ENCODE results near the gene PPP6C. TPM values are rescaled to one million over a fixed set of nuclear protein-coding genes. Genes with fewer than 3 reads are reported as not detected.
"Not testable (repeated sequence)": the region's sequence is repeated elsewhere in the genome, so short reads cannot be mapped to it uniquely, and the experiment has no call there.

Gene PPP6C
- total RNA-seq (2021): 50.8 and 51.7 TPM in 2 replicates
- Bru-seq, nascent RNA: percentile 84 among the genes with signal in this experiment
- BruChase-seq, experiment 1, labeled RNA remaining after a 2-hour chase: percentile 85 among the genes with signal in this experiment
- percentile 92 among the genes with signal in this experiment for BruChase-seq, experiment 2, labeled RNA remaining after a 6-hour chase
- long read RNA-seq, full-length matches to known transcripts: 52 of 58 reads
- long read RNA-seq, partial matches to known transcripts: 1 of 58 reads
- long read RNA-seq, other reads (novel, unspliced or antisense): 5 of 58 reads

DNA sequence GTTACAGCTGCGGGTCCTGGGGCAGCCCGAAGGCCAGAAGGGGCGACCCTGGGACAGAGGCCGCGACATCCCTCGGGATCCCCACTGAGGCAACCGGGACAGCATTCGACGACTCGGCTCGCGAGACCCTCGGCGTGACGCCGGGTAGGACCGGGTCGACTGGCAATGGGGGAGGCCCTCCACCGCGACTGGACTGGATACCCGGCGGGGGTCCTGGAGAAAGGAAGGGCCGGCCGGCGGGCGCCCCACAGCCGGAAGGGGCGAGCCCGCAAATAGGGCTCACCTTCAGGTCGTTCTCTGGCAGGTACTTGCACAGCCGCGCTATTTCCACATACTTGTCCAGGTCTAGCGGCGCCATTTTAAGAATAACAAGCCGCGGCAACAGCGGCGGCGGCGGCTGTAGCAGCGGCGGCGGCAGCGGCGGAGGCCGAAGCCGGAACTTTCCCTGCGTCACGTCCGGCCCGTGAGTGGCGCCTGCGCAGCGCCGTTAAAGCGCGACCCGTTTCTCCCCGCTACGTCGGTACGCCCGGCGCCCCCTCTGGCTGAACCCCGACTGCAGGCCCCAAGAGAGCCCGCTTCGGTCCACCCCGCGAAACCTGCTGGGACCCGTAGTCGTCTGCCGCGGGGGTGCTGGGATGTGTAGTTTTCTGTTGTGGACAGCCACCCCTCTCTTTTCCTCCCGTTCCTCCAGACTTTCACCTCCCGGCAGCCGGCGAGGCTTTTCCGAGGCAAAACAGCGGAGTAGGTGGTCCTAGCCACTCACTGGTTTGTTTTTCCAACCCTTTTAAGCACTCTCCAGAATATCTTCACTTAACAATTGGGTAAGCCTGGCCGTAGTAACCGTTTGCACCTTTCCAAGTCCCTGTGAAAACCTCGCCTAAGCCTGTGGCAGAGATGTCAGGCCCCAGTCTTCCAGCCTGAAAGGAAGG is at the start of gene PPP6C:
Gene PPP6C (minus strand): TSS at position 443 of the 929 bp plus-strand sequence. CDS start 85 bp downstream, at position 358.
- ChIA-PET POLR2A (ENCODE audit: low non-redundant PET) (interaction anchor here (0.5 kb wide), 1 partner anchor 19 kb away, joined by 3 read pairs; no protein-coding TSS in a partner anchor), CTCF (no interaction called here)
- no TSS peak for BruUV-seq (replicated peaks)
- no peaks in the 10 kb centered on the region for H3K27me3 ChIP-seq (replicated peaks; ENCODE audit: insufficient read depth, low read depth, low read length, poor library complexity)
- H3K9me3 ChIP-seq (ENCODE audit: low read depth, low read length, poor library complexity, severe bottlenecking): no peaks in the 10 kb centered on the region
- TF ChIP-seq, protein P1, sequence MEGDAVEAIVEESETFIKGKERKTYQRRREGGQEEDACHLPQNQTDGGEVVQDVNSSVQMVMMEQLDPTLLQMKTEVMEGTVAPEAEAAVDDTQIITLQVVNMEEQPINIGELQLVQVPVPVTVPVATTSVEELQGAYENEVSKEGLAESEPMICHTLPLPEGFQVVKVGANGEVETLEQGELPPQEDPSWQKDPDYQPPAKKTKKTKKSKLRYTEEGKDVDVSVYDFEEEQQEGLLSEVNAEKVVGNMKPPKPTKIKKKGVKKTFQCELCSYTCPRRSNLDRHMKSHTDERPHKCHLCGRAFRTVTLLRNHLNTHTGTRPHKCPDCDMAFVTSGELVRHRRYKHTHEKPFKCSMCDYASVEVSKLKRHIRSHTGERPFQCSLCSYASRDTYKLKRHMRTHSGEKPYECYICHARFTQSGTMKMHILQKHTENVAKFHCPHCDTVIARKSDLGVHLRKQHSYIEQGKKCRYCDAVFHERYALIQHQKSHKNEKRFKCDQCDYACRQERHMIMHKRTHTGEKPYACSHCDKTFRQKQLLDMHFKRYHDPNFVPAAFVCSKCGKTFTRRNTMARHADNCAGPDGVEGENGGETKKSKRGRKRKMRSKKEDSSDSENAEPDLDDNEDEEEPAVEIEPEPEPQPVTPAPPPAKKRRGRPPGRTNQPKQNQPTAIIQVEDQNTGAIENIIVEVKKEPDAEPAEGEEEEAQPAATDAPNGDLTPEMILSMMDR (conservative IDR thresholded peaks at IDR 0.05; ENCODE audit: low read depth, low read length): peak; percentile 82
- TF ChIP-seq EZH2 (IDR thresholded peaks at IDR 0.05; ENCODE audit: borderline replicate concordance, low read depth, low read length, poor library complexity, severe bottlenecking): no peak
- intact Hi-C loops (cut with micrococcal nuclease; ENCODE audit: unreplicated experiment): loop anchor here (1.0 to 2.0 kb wide), 2 partner anchors 11 to 47 kb away; partner anchors contain the start of genes RABEPK and SCAI
- H3K4me1 ChIP-seq (ENCODE audit: insufficient read depth, low read length, poor library complexity, severe bottlenecking): peaks cover 14% of the 10 kb centered on the region
- peak; percentile 99 for DNase-seq (ENCODE audit: low spot score)
- H3K4me3 ChIP-seq (ENCODE audit: low read depth, low read length, poor library complexity, severe bottlenecking): peak within 1 kb of the TSS; percentile 99
- peak within 1 kb of the TSS; percentile 97 for H3K27ac ChIP-seq (ENCODE audit: low read depth, low read length, poor library complexity, severe bottlenecking)
- no peaks in the 10 kb centered on the region for H3K36me3 ChIP-seq (ENCODE audit: insufficient read depth, low read length, poor library complexity, severe bottlenecking)

DNA sequence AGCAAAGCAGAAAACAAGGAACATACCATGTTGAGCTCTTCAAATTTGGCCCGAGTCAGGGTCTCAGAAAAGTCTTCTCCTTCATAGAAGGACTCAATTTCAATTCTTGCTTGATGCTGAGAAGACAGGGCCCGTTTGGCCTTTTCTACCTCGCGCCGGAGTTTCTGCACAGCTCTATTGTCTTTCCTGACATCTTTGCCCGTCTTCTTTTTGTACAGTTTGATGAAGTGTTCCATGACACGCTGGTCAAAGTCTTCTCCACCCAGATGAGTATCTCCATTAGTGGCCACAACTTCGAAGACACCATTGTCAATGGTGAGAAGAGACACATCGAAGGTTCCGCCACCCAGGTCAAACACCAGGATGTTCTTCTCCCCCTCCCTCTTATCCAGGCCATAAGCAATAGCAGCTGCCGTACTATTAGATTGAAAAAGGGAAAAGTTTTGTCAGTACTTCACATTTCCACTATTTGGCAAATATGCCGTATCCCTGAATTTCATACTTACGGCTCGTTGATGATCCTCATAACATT is 49.4 kb upstream of the PPP6C start:
- intact Hi-C loops (cut with micrococcal nuclease; ENCODE audit: unreplicated experiment): no loop called here
- Histone ChIP-seq H3K27ac (ENCODE audit: low read depth, low read length, poor library complexity, severe bottlenecking) (peak overlapping the region; percentile 26), H3K4me1 (ENCODE audit: insufficient read depth, low read length, poor library complexity, severe bottlenecking) (peaks cover 40% of the 10 kb centered on the region), H3K27me3 (replicated peaks; ENCODE audit: insufficient read depth, low read depth, low read length, poor library complexity) (no peaks in the 10 kb centered on the region), H3K4me3 (ENCODE audit: low read depth, low read length, poor library complexity, severe bottlenecking) (peak overlapping the region; percentile 93), H3K9me3 (ENCODE audit: low read depth, low read length, poor library complexity, severe bottlenecking) (no peaks in the 10 kb centered on the region), H3K36me3 (ENCODE audit: insufficient read depth, low read length, poor library complexity, severe bottlenecking) (peaks cover 62% of the 10 kb centered on the region)
- CTCF ChIA-PET: no interaction called here
- no peak for TF ChIP-seq EZH2 (IDR thresholded peaks at IDR 0.05; ENCODE audit: borderline replicate concordance, low read depth, low read length, poor library complexity, severe bottlenecking)
- TF ChIP-seq, protein P1 (conservative IDR thresholded peaks at IDR 0.05; ENCODE audit: low read depth, low read length): no peak
- no peak for DNase-seq (ENCODE audit: low spot score)
- no TSS peak for BruUV-seq (replicated peaks)
- POLR2A ChIA-PET (ENCODE audit: low non-redundant PET): no interaction called here

DNA sequence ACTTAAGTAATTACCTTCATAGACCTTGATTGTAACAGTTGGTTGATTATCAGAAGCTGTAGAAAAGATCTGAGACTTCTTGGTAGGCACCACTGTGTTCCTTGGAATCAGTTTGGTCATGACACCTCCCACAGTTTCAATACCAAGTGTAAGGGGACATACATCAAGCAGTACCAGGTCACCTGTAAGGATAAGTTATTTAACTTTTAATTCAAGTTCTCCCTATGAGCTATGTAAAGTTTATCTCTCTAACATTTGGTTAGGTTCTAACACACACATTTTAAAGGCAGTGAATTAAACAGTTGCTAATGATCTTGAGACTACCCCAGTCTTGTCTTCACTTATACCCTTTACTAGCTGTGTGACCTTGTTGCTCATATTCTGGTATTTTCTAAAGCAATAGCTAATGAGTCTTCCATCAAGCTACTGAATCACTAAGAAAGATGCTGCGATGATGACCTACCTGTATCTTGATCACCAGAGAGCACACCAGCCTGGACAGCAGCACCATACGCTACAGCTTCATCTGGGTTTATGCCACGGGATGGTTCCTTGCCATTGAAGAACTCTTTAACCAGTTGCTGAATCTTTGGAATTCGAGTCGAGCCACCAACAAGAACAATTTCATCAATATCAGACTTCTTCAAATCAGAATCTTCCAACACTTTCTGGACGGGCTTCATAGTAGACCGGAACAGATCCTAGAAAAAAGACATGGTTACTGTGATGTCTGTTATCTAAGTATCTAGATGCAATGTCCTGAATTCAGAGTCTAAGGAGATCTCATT is 48.7 kb upstream of the PPP6C start:
- no peak for DNase-seq (ENCODE audit: low spot score)
- peak overlapping the region; percentile 26 for H3K27ac ChIP-seq (ENCODE audit: low read depth, low read length, poor library complexity, severe bottlenecking)
- no TSS peak for BruUV-seq (replicated peaks)
- H3K36me3 ChIP-seq (ENCODE audit: insufficient read depth, low read length, poor library complexity, severe bottlenecking): peaks cover 67% of the 10 kb centered on the region
- no peak for TF ChIP-seq EZH2 (IDR thresholded peaks at IDR 0.05; ENCODE audit: borderline replicate concordance, low read depth, low read length, poor library complexity, severe bottlenecking)
- TF ChIP-seq, protein P1 (conservative IDR thresholded peaks at IDR 0.05; ENCODE audit: low read depth, low read length): no peak
- ChIA-PET CTCF (no interaction called here), POLR2A (ENCODE audit: low non-redundant PET) (no interaction called here)
- no peaks in the 10 kb centered on the region for H3K27me3 ChIP-seq (replicated peaks; ENCODE audit: insufficient read depth, low read depth, low read length, poor library complexity)
- no peaks in the 10 kb centered on the region for H3K9me3 ChIP-seq (ENCODE audit: low read depth, low read length, poor library complexity, severe bottlenecking)
- peaks cover 36% of the 10 kb centered on the region for H3K4me1 ChIP-seq (ENCODE audit: insufficient read depth, low read length, poor library complexity, severe bottlenecking)
- intact Hi-C loops (cut with micrococcal nuclease; ENCODE audit: unreplicated experiment): no loop called here
- peak overlapping the region; percentile 93 for H3K4me3 ChIP-seq (ENCODE audit: low read depth, low read length, poor library complexity, severe bottlenecking)

DNA sequence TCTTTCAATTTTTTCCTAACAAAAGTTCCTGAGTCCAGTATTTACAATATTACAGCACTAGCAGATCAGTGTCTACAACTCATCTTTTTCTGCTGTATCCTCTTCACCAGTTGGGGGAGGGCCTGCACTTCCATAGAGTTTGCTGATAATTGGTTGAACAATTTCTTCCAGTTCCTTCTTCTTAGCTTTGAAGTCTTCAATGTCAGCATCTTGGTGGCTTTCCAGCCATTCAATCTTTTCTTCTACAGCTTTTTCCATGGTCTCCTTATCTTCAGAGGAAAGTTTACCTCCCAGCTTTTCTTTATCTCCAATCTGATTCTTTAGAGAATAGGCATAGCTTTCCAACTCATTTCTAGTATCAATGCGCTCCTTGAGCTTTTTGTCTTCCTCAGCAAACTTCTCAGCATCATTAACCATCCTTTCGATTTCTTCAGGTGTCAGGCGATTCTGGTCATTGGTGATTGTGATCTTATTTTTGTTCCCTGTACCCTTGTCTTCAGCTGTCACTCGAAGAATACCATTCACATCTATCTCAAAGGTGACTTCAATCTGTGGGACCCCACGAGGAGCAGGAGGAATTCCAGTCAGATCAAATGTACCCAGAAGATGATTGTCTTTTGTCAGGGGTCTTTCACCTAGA is 47.0 kb upstream of the PPP6C start:
- H3K27me3 ChIP-seq (replicated peaks; ENCODE audit: insufficient read depth, low read depth, low read length, poor library complexity); intact Hi-C loops (cut with micrococcal nuclease; ENCODE audit: unreplicated experiment); POLR2A ChIA-PET (ENCODE audit: low non-redundant PET); H3K9me3 ChIP-seq (ENCODE audit: low read depth, low read length, poor library complexity, severe bottlenecking); H3K27ac ChIP-seq (ENCODE audit: low read depth, low read length, poor library complexity, severe bottlenecking); CTCF ChIA-PET: not testable (repeated sequence)
- TSS peak; percentile 10 for BruUV-seq (replicated peaks)
- peak; percentile 12 for DNase-seq (ENCODE audit: low spot score)
- Histone ChIP-seq H3K4me1 (ENCODE audit: insufficient read depth, low read length, poor library complexity, severe bottlenecking) (peaks cover 33% of the 10 kb centered on the region), H3K4me3 (ENCODE audit: low read depth, low read length, poor library complexity, severe bottlenecking) (peak overlapping the region; percentile 93), H3K36me3 (ENCODE audit: insufficient read depth, low read length, poor library complexity, severe bottlenecking) (peaks cover 72% of the 10 kb centered on the region)

All from A673 (cell line).